HG03565 (cell line): ENCODE data around the gene NTRK2.
A peak's percentile ranks its signal among the peaks of the same experiment; 100 is the strongest.

ENCODE experiments used
- ATAC-seq: cut with Tn5 transposase; IDR thresholded peaks from one replicate; pipeline ENCODE4 v1.9.1; 2021; ENCODE audit warnings: mild to moderate bottlenecking, moderate library complexity; ENCODE audit not compliant: unreplicated experiment

Gene NTRK2

GRCh38 chr9:84731696-84732095, 62.2 kb downstream of the NTRK2 start:
- no peak for ATAC-seq

- ATAC-seq = no peak
These were observed 66.6 kb downstream of the NTRK2 start for GRCh38 chr9:84736081-84736480.

- ATAC-seq = no peak
These were observed 67.0 kb downstream of the NTRK2 start for GRCh38 chr9:84736536-84736935.

GRCh38 chr9:84738353-84738752, 68.8 kb downstream of the NTRK2 start:
- no peak for ATAC-seq

- ATAC-seq = no peak
These were observed 72.7 kb downstream of the NTRK2 start for GRCh38 chr9:84742261-84742660.

GRCh38 chr9:84744195-84744594, 74.7 kb downstream of the NTRK2 start:
- ATAC-seq = peak; percentile 71

GRCh38 chr9:84744726-84745125, 75.2 kb downstream of the NTRK2 start:
- ATAC-seq = no peak

GRCh38 chr9:84748112-84748511, 78.6 kb downstream of the NTRK2 start:
- ATAC-seq = peak; percentile 53

GRCh38 chr9:84750152-84750865, 80.8 kb downstream of the NTRK2 start:
- ATAC-seq = no peak

- ATAC-seq = no peak
These were observed 82.4 kb downstream of the NTRK2 start for GRCh38 chr9:84751921-84752320.

- no peak for ATAC-seq
These were observed 84.9 kb downstream of the NTRK2 start for GRCh38 chr9:84754461-84754860.

GRCh38 chr9:84754881-84755280, 85.4 kb downstream of the NTRK2 start:
- ATAC-seq = no peak

GRCh38 chr9:84755380-84755779, 85.9 kb downstream of the NTRK2 start:
- no peak for ATAC-seq

- no peak for ATAC-seq
These were observed 86.6 kb downstream of the NTRK2 start for GRCh38 chr9:84756171-84756570.

- no peak for ATAC-seq
These were observed 87.2 kb downstream of the NTRK2 start for GRCh38 chr9:84756731-84757130.

GRCh38 chr9:84758817-84759216, 89.3 kb downstream of the NTRK2 start:
- ATAC-seq = no peak

GRCh38 chr9:84759300-84759750, 89.8 kb downstream of the NTRK2 start:
- peak; percentile 78 for ATAC-seq

- no peak for ATAC-seq
These were observed 90.3 kb downstream of the NTRK2 start for GRCh38 chr9:84759804-84760203.

- no peak for ATAC-seq
These were observed 91.7 kb downstream of the NTRK2 start for GRCh38 chr9:84761137-84761808.

- no peak for ATAC-seq
These were observed 103.0 kb downstream of the NTRK2 start for GRCh38 chr9:84772511-84772910.

- ATAC-seq = no peak
These were observed 103.5 kb downstream of the NTRK2 start for GRCh38 chr9:84773022-84773421.

- ATAC-seq = no peak
These were observed 105.6 kb downstream of the NTRK2 start for GRCh38 chr9:84775056-84775643.
